ENCODE measurements around the gene IPO13.

Gene IPO13

GRCh38 chr1:43952731-43953346 lies 6.1 kb downstream of the IPO13 start:
- DNase-seq: no peak

GRCh38 chr1:43953361-43953760 lies 6.6 kb downstream of the IPO13 start:
- no peak for DNase-seq

GRCh38 chr1:43954036-43954435 lies 7.3 kb downstream of the IPO13 start:
- DNase-seq: no peak

- DNase-seq: no peak
Measured at GRCh38 chr1:43956234-43956633, 9.5 kb downstream of the IPO13 start.

- DNase-seq: no peak
Measured at GRCh38 chr1:43957407-43958040, 10.8 kb downstream of the IPO13 start.

- no peak for DNase-seq
Measured at GRCh38 chr1:43958351-43959255, 11.9 kb downstream of the IPO13 start.

GRCh38 chr1:43960798-43961197 lies 14.0 kb downstream of the IPO13 start:
- no peak for DNase-seq

- no peak for DNase-seq
Measured at GRCh38 chr1:43961692-43962091, 14.9 kb downstream of the IPO13 start.

GRCh38 chr1:43962324-43962723 lies 15.6 kb downstream of the IPO13 start:
- DNase-seq: no peak

GRCh38 chr1:43963006-43963405 lies 16.3 kb downstream of the IPO13 start:
- peak; percentile 56 for DNase-seq

- no peak for DNase-seq
Measured at GRCh38 chr1:43963890-43964289, 17.1 kb downstream of the IPO13 start.

GRCh38 chr1:43965316-43965715 lies 18.6 kb downstream of the IPO13 start:
- no peak for DNase-seq

- no peak for DNase-seq
Measured at GRCh38 chr1:43968348-43968948, 21.7 kb downstream of the IPO13 start.

GRCh38 chr1:43969416-43969745 lies 22.6 kb downstream of the IPO13 start:
- DNase-seq: no peak

GRCh38 chr1:43969746-43970466 lies 23.2 kb downstream of the IPO13 start, which contains the start of gene DPH2:
Gene DPH2, plus strand, starts transcription at chr1:43970010. Its CDS starts 166 bp downstream, at chr1:43970176.
- DNase-seq: peak; percentile 97

GRCh38 chr1:43970502-43970901 lies 23.8 kb downstream of the IPO13 start:
- DNase-seq: no peak

GRCh38 chr1:43970911-43971310 lies 24.2 kb downstream of the IPO13 start:
- DNase-seq: no peak

GRCh38 chr1:43971336-43971980 lies 24.7 kb downstream of the IPO13 start:
- no peak for DNase-seq

- peak; percentile 30 for DNase-seq
Measured at GRCh38 chr1:43973981-43974442, 27.3 kb downstream of the IPO13 start.

- DNase-seq: peak; percentile 92
Measured at GRCh38 chr1:43974443-43975248, 27.9 kb downstream of the IPO13 start, which contains the start of gene ATP6V0B. Gene ATP6V0B, plus strand, starts transcription at chr1:43974960. Its CDS starts 81 bp downstream, at chr1:43975041.
